Caco-2 (cell line): ENCODE results near the gene HSPG2. TPM values are rescaled to one million over a fixed set of nuclear protein-coding genes. Genes with fewer than 3 reads are reported as not detected.

ENCODE experiments used
- BruUV-seq: library from RNA; stranded (reverse); fragments of 400-500 nt; replicated peaks from 2 replicates; lab custom pipeline; 2021; lab: Mats Ljungman, UMichigan
- CTCF ChIA-PET: fragments of 300-600 bp; sonication (Branson Sonifier 250); formaldehyde crosslinking; loops from one replicate; lab custom pipeline; 2022; ENCODE audit warnings: antibody characterized with exemption; lab: Charles Lee
- POLR2A ChIA-PET: fragments of 300-600 bp; sonication (Branson Sonifier 250); formaldehyde crosslinking; loops from one replicate; lab custom pipeline; 2022; ENCODE audit warnings: antibody characterized with exemption; lab: Charles Lee
- DNase-seq, 2 experiments: peaks; one replicate each; pipeline versions ENCODE4 v3.0.0 to v3.0.0-alpha.2; 2020 to 2022
- H3K27me3 ChIP-seq: replicated peaks from 2 replicates; pipeline ENCODE4 v1.6.0; 2011; ENCODE audit warnings: low read length; ENCODE audit not compliant: control insufficient read depth, insufficient read depth
- H3K36me3 ChIP-seq: 2 replicates; pipeline ENCODE4 v1.5.1; 2011; ENCODE audit warnings: low read length; ENCODE audit not compliant: control insufficient read depth, insufficient read depth
- H3K4me1 ChIP-seq: fragments of 250-450 bp; sonication (Bioruptor Pico); 2 replicates; pipeline ENCODE4 v1.5.1; 2020; ENCODE audit warnings: mild to moderate bottlenecking
- H3K4me3 ChIP-seq: 2 replicates; pipeline ENCODE4 v1.5.1; 2011; ENCODE audit warnings: low read depth, mild to moderate bottlenecking, control low read depth, low read length
- H3K9me3 ChIP-seq: fragments of 250-450 bp; sonication (Bioruptor Pico); 2 replicates; pipeline ENCODE4 v1.5.1; 2020; ENCODE audit warnings: mild to moderate bottlenecking, moderate library complexity
- H3K27ac Mint-ChIP-seq: one replicate; pipeline ENCODE4 v1.8.0; 2022; ENCODE audit warnings: mixed read lengths; ENCODE audit not compliant: unreplicated experiment
- H3K27me3 Mint-ChIP-seq: one replicate; pipeline ENCODE4 v1.8.0; 2022; ENCODE audit warnings: mixed read lengths; ENCODE audit not compliant: insufficient read depth, unreplicated experiment
- H3K36me3 Mint-ChIP-seq: one replicate; pipeline ENCODE4 v1.8.0; 2022; ENCODE audit warnings: mild to moderate bottlenecking, mixed read lengths; ENCODE audit not compliant: insufficient read depth, unreplicated experiment
- H3K4me1 Mint-ChIP-seq: one replicate; pipeline ENCODE4 v1.8.0; 2022; ENCODE audit warnings: low read depth, mixed read lengths; ENCODE audit not compliant: unreplicated experiment
- H3K4me3 Mint-ChIP-seq: one replicate; pipeline ENCODE4 v1.8.0; 2022; ENCODE audit warnings: mild to moderate bottlenecking, moderate library complexity, mixed read lengths; ENCODE audit not compliant: unreplicated experiment
- H3K9me3 Mint-ChIP-seq: one replicate; pipeline ENCODE4 v1.8.0; 2022; ENCODE audit warnings: mixed read lengths; ENCODE audit not compliant: unreplicated experiment
- CTCF ChIP-seq, 2 experiments: fragments of 200-600 bp in 1 of 2; IDR thresholded peaks; 1 replicate in 1 of 2; 2 replicates in 1 of 2; pipeline versions ENCODE4 v1.5.1 to v1.8.0; 2011 to 2022; ENCODE audit warnings: antibody characterized with exemption in 1 of 2, control low read depth in 1 of 2, inconsistent platforms in 1 of 2, low read depth in 1 of 2, low read length in 1 of 2, mild to moderate bottlenecking in 1 of 2, moderate library complexity in 1 of 2; ENCODE audit not compliant: insufficient read depth in 1 of 2, severe bottlenecking in 1 of 2, unreplicated experiment in 1 of 2
- intact Hi-C: fragments of 100-400 bp; cut with micrococcal nuclease; formaldehyde crosslinking; loops from one replicate; pipeline ENCODE4 v1.10.0; 2022; ENCODE audit not compliant: unreplicated experiment
- total RNA-seq: library from RNA; stranded (reverse); gene quantifications from 2 replicates; pipeline ENCODE4 v1.2.3, GENCODE V29; 2022

HSPG2 gene
- total RNA-seq, 1 experiment from 2014 or later, result 237 TPM

- TF ChIP-seq CTCF (IDR thresholded peaks at IDR 0.05; ENCODE audit: insufficient read depth in 1 of 2, low read depth in 1 of 2, low read length in 1 of 2, severe bottlenecking in 1 of 2, unreplicated experiment in 1 of 2), result no peak
- Mint-ChIP-seq H3K4me1 (peaks cover 50% of the 10 kb centered on the region), H3K9me3 (no peaks in the 10 kb centered on the region), H3K27me3 (no peaks in the 10 kb centered on the region), H3K36me3 (peaks cover 69% of the 10 kb centered on the region), H3K27ac (peak overlapping the region; percentile 95), H3K4me3 (peak overlapping the region; percentile 49)
- peak; percentile 88 to 94 for DNase-seq
- H3K4me3 ChIP-seq, result no peak overlapping the region
- POLR2A ChIA-PET, result interaction anchor here (0.6 to 1.1 kb wide), 3 partner anchors 9 to 27 kb away, joined by 3 to 5 read pairs (median 3); partner anchors contain the start of gene HSPG2
- no peaks in the 10 kb centered on the region for H3K27me3 ChIP-seq
- intact Hi-C loops, result no loop called here
- TSS peak; percentile 49 for BruUV-seq
- H3K36me3 ChIP-seq, result peaks cover 1% of the 10 kb centered on the region; the same call in 1 of the 2 replicates
- no peaks in the 10 kb centered on the region for H3K9me3 ChIP-seq
- peaks cover 96% of the 10 kb centered on the region for H3K4me1 ChIP-seq
- CTCF ChIA-PET, result no interaction called here
Observed at GRCh38 chr1:21927533-21928237, 9.4 kb downstream of the HSPG2 start.

- CTCF ChIA-PET, result no interaction called here
- DNase-seq, result no peak
- intact Hi-C loops, result no loop called here
- Mint-ChIP-seq H3K27me3 (no peaks in the 10 kb centered on the region), H3K27ac (peak overlapping the region; percentile 95), H3K9me3 (no peaks in the 10 kb centered on the region), H3K4me1 (peaks cover 48% of the 10 kb centered on the region), H3K4me3 (peak overlapping the region; percentile 49), H3K36me3 (peaks cover 70% of the 10 kb centered on the region)
- Histone ChIP-seq H3K4me3 (no peak overlapping the region), H3K9me3 (no peaks in the 10 kb centered on the region), H3K27me3 (no peaks in the 10 kb centered on the region), H3K36me3 (peaks cover 1% of the 10 kb centered on the region; the same call in 1 of the 2 replicates), H3K4me1 (peaks cover 95% of the 10 kb centered on the region)
- BruUV-seq, result no TSS peak
- POLR2A ChIA-PET, result interaction anchor here (0.6 to 1.1 kb wide), 2 partner anchors 10 to 26 kb away, joined by 3 to 5 read pairs; partner anchors contain the start of gene HSPG2
- TF ChIP-seq CTCF (IDR thresholded peaks at IDR 0.05; ENCODE audit: insufficient read depth in 1 of 2, low read depth in 1 of 2, low read length in 1 of 2, severe bottlenecking in 1 of 2, unreplicated experiment in 1 of 2), result no peak
Observed at GRCh38 chr1:21926814-21927532, 10.1 kb downstream of the HSPG2 start.

- no peaks in the 10 kb centered on the region for H3K9me3 Mint-ChIP-seq
- Histone ChIP-seq H3K9me3 (no peaks in the 10 kb centered on the region), H3K27me3 (no peaks in the 10 kb centered on the region), H3K4me3 (no peak overlapping the region), H3K36me3 (peaks cover 1% of the 10 kb centered on the region; the same call in 1 of the 2 replicates), H3K4me1 (peaks cover 95% of the 10 kb centered on the region)
- POLR2A ChIA-PET, result no interaction called here
- H3K4me3 Mint-ChIP-seq, result peak overlapping the region; percentile 10
- intact Hi-C loops, result no loop called here
- DNase-seq, result no peak
- peaks cover 52% of the 10 kb centered on the region for H3K4me1 Mint-ChIP-seq
- no peaks in the 10 kb centered on the region for H3K27me3 Mint-ChIP-seq
- H3K27ac Mint-ChIP-seq, result peak overlapping the region; percentile 95
- TF ChIP-seq CTCF (IDR thresholded peaks at IDR 0.05; ENCODE audit: insufficient read depth in 1 of 2, low read depth in 1 of 2, low read length in 1 of 2, severe bottlenecking in 1 of 2, unreplicated experiment in 1 of 2), result no peak
- BruUV-seq, result no TSS peak
- CTCF ChIA-PET, result no interaction called here
- peaks cover 73% of the 10 kb centered on the region for H3K36me3 Mint-ChIP-seq
Observed at GRCh38 chr1:21926065-21926464, 11.0 kb downstream of the HSPG2 start.
